Activated CD4-positive, CD25-positive, alpha-beta regulatory T cell (primary cell): ENCODE measurements around the gene HOXA9.

Experiments
- DNase-seq, 4 experiments: peaks; one replicate each; lab custom pipeline; 2025; lab: John Stamatoyannopoulos, UW

The HOXA9 gene

GRCh38 chr7:27188386-27189294 is 23.3 kb upstream of the HOXA9 start:
- peak in 1 of 4 experiments; percentile 27 for DNase-seq

- DNase-seq = no peak
Observed at GRCh38 chr7:27187475-27188385, 22.4 kb upstream of the HOXA9 start.

GRCh38 chr7:27186668-27187474 is 21.5 kb upstream of the HOXA9 start:
- no peak for DNase-seq

GRCh38 chr7:27185854-27186667 is 20.7 kb upstream of the HOXA9 start:
- no peak for DNase-seq

GRCh38 chr7:27185013-27185853 is 19.9 kb upstream of the HOXA9 start, which contains the start of gene HOXA11:
Gene HOXA11 (minus strand): TSS chr7:27185232. CDS start chr7:27185144, 88 bp downstream.
- DNase-seq = no peak

- DNase-seq = no peak
Observed at GRCh38 chr7:27184337-27185012, 19.1 kb upstream of the HOXA9 start.

- no peak for DNase-seq
Observed at GRCh38 chr7:27183682-27184336, 18.5 kb upstream of the HOXA9 start.

GRCh38 chr7:27182861-27183681 is 17.7 kb upstream of the HOXA9 start:
- no peak for DNase-seq

GRCh38 chr7:27182285-27182841 is 17.0 kb upstream of the HOXA9 start:
- no peak for DNase-seq

- DNase-seq = no peak
Observed at GRCh38 chr7:27181795-27182275, 16.5 kb upstream of the HOXA9 start.

GRCh38 chr7:27180431-27181420 is 15.4 kb upstream of the HOXA9 start:
- no peak for DNase-seq

- peak; percentile 17 to 45 (median 20) for DNase-seq
Observed at GRCh38 chr7:27179503-27180430, 14.4 kb upstream of the HOXA9 start.

- no peak for DNase-seq
Observed at GRCh38 chr7:27179030-27179429, 13.7 kb upstream of the HOXA9 start.

GRCh38 chr7:27178366-27178765 is 13.0 kb upstream of the HOXA9 start:
- no peak for DNase-seq

- DNase-seq = no peak
Observed at GRCh38 chr7:27177795-27178320, 12.5 kb upstream of the HOXA9 start.
